ENCODE data around the gene MSI2.

The MSI2 gene

DNA sequence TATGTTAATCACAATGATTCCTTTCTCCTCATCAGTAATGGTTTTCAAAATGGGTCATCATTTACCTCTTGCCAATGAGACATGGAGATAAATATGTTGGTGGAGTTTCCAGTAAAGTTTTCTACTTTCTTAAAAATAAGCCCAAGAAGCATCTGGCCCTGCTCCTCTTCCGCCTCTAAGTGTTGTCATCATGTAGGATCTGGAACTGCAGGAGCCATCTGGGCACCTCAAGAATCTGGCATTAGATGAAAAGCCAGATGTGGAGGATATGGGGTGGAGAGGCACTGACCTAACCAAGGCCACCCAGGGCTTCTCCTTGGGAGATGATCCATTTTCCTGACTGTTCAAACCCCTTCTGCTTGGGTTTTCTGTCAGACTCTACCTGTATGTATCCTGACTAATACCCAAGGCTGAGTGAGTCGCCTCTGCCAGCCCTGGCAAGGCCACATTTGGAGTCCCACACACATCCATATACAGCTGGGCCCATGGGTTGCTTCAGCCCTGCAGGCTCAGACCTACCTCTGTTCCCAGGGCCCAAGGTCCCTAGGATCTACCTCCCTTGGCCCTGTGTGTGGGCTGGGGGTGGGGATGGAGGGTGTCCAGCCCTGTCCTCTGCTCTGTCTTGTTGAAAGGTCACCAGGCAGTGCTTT lies 464.2 kb downstream of the MSI2 start:
- Histone ChIP-seq H3K36me3 (no peaks in the 10 kb centered on the region), H3K4me1 (peaks cover 13% of the 10 kb centered on the region), H3K9me3 (no peaks in the 10 kb centered on the region), H3K27me3 (no peaks in the 10 kb centered on the region), H3K4me3 (ENCODE audit: low read depth, low read length) (no peak overlapping the region)
- DNase-seq: no peak
- TF ChIP-seq, protein P1, sequence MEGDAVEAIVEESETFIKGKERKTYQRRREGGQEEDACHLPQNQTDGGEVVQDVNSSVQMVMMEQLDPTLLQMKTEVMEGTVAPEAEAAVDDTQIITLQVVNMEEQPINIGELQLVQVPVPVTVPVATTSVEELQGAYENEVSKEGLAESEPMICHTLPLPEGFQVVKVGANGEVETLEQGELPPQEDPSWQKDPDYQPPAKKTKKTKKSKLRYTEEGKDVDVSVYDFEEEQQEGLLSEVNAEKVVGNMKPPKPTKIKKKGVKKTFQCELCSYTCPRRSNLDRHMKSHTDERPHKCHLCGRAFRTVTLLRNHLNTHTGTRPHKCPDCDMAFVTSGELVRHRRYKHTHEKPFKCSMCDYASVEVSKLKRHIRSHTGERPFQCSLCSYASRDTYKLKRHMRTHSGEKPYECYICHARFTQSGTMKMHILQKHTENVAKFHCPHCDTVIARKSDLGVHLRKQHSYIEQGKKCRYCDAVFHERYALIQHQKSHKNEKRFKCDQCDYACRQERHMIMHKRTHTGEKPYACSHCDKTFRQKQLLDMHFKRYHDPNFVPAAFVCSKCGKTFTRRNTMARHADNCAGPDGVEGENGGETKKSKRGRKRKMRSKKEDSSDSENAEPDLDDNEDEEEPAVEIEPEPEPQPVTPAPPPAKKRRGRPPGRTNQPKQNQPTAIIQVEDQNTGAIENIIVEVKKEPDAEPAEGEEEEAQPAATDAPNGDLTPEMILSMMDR (IDR thresholded peaks at IDR 0.05; ENCODE audit: low read depth, low read length): no peak

DNA sequence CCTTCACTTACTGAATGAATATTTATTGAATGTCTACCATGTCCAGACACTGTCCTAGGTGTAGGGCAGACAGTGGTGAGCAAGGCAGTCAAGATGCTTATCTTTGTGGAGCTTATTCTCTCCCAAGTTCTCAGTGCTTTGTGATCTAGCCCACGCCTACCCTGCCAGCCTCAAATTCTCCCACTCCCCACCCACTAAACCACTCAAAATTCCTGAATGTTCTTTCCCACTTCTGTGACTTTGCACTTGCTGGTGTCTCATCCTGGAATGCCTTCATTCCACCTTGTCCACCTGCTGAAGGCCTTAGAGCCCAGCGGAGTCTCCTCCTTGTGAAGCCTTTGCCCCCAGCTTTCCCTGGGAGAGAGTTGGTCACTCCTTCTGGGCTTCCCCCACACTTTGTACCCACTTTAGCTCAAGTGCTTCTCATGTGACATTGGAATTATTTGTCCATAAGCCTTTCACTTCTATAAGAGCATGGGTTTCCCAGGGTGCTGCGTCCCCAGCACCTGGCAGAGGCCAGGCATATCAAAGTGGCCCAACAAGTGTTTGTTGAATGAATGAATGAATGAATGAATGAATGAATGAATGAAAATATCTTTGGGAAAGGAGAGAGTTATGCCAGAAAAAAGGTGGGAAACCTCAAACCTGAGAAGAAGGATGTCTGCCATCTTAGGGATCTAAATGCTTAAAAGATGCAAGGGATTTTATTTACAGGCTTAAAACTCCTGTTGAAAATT lies 465.8 kb downstream of the MSI2 start:
- no peak overlapping the region for H3K4me3 ChIP-seq (ENCODE audit: low read depth, low read length)
- TF ChIP-seq, protein P1 (IDR thresholded peaks at IDR 0.05; ENCODE audit: low read depth, low read length): no peak
- no peak for DNase-seq
- no peaks in the 10 kb centered on the region for H3K9me3 ChIP-seq
- peaks cover 13% of the 10 kb centered on the region for H3K4me1 ChIP-seq
- no peaks in the 10 kb centered on the region for H3K36me3 ChIP-seq
- no peaks in the 10 kb centered on the region for H3K27me3 ChIP-seq

DNA sequence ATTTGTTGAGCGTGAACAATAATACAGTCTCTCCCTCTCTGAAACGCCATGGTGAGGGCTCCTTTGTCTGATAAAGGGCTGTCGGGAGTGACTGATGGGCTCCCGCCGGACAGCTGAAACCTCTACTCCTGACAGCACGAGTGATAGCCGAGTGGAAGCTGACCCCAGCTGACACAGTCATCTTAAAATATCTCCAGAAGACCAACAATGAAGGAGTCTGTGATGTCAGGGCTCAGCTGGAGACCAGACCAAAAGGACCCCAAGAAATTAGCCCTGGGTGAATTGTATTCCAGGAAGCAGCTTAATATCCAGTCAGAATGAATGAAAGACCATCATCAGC lies 466.4 kb downstream of the MSI2 start:
- TF ChIP-seq, protein P1 (IDR thresholded peaks at IDR 0.05; ENCODE audit: low read depth, low read length): no peak
- Histone ChIP-seq H3K9me3 (no peaks in the 10 kb centered on the region), H3K36me3 (no peaks in the 10 kb centered on the region)

DNA sequence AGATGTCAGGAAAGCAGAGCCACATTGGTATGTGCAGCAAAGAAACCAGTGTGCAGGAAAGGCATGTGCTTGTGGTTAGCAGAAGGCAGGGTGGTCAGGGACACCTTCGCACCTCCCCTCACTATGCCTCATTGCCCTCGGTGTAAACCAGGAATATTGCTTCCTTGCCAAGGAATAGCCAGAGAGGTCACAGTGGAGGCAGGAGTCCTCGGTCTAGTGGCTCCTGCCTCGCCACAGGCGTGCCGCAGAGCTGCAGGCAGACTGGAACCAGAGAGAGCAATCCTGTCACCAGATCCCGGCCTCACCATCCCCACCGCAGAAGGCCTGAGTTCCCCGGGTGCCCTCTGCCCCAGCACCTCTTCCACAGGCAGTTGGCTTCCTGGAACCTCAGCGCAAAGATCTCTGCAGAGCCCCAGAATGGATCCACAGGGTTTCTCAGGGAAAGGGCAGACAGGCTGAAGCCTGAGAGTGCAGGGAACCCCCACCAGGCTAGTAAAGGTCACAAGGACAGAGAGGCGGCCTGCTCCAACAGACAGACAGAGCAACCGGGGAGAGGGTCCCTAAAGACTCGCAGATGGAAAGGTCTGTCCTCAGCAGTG lies 467.2 kb downstream of the MSI2 start:
- no peaks in the 10 kb centered on the region for H3K27me3 ChIP-seq

More for the DNA sequence above, 466.4 kb downstream of the MSI2 start:
- no peak for DNase-seq
- H3K27me3 ChIP-seq: no peaks in the 10 kb centered on the region
- H3K4me3 ChIP-seq (ENCODE audit: low read depth, low read length): no peak overlapping the region
- peaks cover 13% of the 10 kb centered on the region for H3K4me1 ChIP-seq

DNA sequence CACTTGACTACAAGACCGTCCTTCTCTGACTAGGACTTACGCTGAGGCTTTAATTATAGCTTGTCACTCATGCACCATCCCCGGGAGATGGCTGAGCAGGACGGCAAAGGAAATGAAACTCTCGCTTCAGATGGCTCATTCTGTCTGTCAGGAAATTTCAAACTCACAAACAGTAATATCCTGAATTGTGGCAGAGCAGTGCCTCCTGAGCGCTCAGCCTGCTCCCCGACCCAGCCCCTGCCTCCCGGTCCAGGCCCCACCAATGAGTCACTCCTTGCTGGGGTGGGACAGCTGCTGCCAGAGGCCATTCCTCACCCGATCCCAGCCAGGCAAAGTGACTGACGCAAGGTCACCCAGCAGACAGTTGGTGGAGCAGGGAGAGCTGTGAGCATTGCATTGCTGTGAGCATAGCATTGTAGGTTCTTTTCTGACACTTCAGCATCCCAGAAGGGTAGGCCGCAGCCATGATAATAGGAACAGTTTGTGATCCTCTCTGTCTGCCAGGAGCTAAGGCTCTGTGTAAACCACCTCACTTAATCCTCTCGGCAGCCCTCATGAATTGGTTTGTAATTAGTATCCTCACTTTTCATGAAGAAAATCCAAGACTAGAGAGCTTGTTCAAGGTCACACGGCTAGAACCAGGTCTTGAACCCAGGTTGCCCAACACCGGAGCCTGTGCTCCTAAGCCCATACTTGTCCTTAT lies 467.9 kb downstream of the MSI2 start:
- Histone ChIP-seq H3K36me3 (no peaks in the 10 kb centered on the region), H3K4me3 (ENCODE audit: low read depth, low read length) (no peak overlapping the region), H3K9me3 (no peaks in the 10 kb centered on the region), H3K4me1 (peaks cover 13% of the 10 kb centered on the region), H3K27me3 (no peaks in the 10 kb centered on the region)
- peak; percentile 80 for DNase-seq
- TF ChIP-seq, protein P1 (IDR thresholded peaks at IDR 0.05; ENCODE audit: low read depth, low read length): no peak

More for the DNA sequence above, 467.2 kb downstream of the MSI2 start:
- peaks cover 13% of the 10 kb centered on the region for H3K4me1 ChIP-seq
- H3K4me3 ChIP-seq (ENCODE audit: low read depth, low read length): no peak overlapping the region
- H3K9me3 ChIP-seq: no peaks in the 10 kb centered on the region
- no peak for DNase-seq
- TF ChIP-seq, protein P1 (IDR thresholded peaks at IDR 0.05; ENCODE audit: low read depth, low read length): no peak
- no peaks in the 10 kb centered on the region for H3K36me3 ChIP-seq
